Stimulated activated CD8-positive, alpha-beta memory T cell treated with anti-CD3 and anti-CD28 coated beads, Interleukin-7, amount 100 ng/mL, for 4 hours (primary cell): ENCODE results near the gene ANKRD10.

ENCODE experiments used
- DNase-seq, 2 donors: peaks; one replicate each; pipeline ENCODE4 v3.0.0-alpha.2; 2020; ENCODE audit warnings: low read depth in 2 of 2

The ANKRD10 gene

GRCh38 chr13:110831437-110832204, 83.2 kb downstream of the ANKRD10 start:
- DNase-seq = no peak

GRCh38 chr13:110830800-110831371, 84.0 kb downstream of the ANKRD10 start:
- no peak for DNase-seq

- no peak for DNase-seq
Measured at GRCh38 chr13:110830331-110830730, 84.5 kb downstream of the ANKRD10 start.

- no peak for DNase-seq
Measured at GRCh38 chr13:110829486-110829885, 85.4 kb downstream of the ANKRD10 start.

GRCh38 chr13:110828705-110829104, 86.2 kb downstream of the ANKRD10 start:
- DNase-seq = no peak
